Measurements from ENCODE around the gene FBXO9.

FBXO9 gene

DNA sequence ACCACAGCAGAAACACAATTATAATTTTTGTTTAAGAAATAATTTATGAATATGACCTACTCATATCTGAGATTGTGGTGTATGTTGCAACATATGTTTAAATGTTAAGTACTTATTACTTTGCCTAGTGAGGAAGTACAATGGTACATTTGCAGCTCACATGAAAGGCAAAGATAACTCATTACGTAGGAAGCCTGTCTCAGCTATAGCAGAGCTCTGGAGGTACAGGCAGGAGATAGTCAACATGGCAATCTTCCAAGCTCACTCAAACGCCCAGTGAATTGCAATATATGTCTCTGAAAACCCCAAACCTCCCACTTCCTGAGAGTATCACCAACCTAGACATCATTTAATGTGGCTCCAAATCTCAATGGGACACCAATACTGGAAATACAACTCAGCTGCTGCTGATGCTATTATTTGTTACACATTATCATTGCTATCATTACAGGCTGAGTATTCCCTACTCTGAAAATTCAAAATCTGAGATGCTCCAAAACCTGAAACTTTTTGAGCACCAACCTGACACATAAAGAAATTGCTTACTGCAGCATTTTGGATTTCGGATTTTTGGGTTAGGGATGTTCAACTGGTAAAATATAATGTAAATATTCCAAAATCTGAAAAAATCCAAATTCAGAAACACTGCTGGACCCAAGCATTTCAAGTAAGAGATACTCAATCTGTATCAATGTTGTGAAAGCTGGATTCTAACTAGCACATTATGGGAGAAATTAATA is 45.0 kb upstream of the FBXO9 start:
- no peaks in the 10 kb centered on the region for H4K20me1 ChIP-seq (ENCODE audit: control insufficient read depth, insufficient read depth, low read depth, low read length)
- H3K79me2 ChIP-seq (ENCODE audit: control insufficient read depth, low read length) = no peaks in the 10 kb centered on the region
- no peak overlapping the region for H3K4me3 ChIP-seq (ENCODE audit: low read length)
- no peaks in the 10 kb centered on the region for H3F3A ChIP-seq (ENCODE audit: control insufficient read depth, insufficient read depth)
- H3K4me2 ChIP-seq (ENCODE audit: low read length) = no peak overlapping the region
- no peak for TF ChIP-seq EZH2phosphoT487 (IDR thresholded peaks at IDR 0.05; ENCODE audit: borderline replicate concordance, low read length)
- TF ChIP-seq CTCF (IDR thresholded peaks at IDR 0.05; ENCODE audit: low read depth, low read length, poor library complexity, severe bottlenecking) = no peak
- no peaks in the 10 kb centered on the region for H3K36me3 ChIP-seq (ENCODE audit: control insufficient read depth, low read length)
- H3K9me3 ChIP-seq (ENCODE audit: control insufficient read depth, insufficient read depth, low read length) = no peaks in the 10 kb centered on the region
- H3K4me1 ChIP-seq (ENCODE audit: control insufficient read depth, low read length) = no peaks in the 10 kb centered on the region
- H3K9me2 ChIP-seq (replicated peaks; ENCODE audit: control insufficient read depth, low read length) = no peaks in the 10 kb centered on the region
- H3K27me3 ChIP-seq (ENCODE audit: control insufficient read depth, low read length) = no peaks in the 10 kb centered on the region
- H3K27ac ChIP-seq (ENCODE audit: low read depth, low read length) = no peak overlapping the region

GRCh38 chr6:53023323-53023722 is 41.9 kb upstream of the FBXO9 start:
- TF ChIP-seq CTCF (IDR thresholded peaks at IDR 0.05; ENCODE audit: low read depth, low read length, poor library complexity, severe bottlenecking) = no peak
- no peak overlapping the region for H3K4me3 ChIP-seq (ENCODE audit: low read length)
- H3K4me2 ChIP-seq (ENCODE audit: low read length) = no peak overlapping the region

DNA sequence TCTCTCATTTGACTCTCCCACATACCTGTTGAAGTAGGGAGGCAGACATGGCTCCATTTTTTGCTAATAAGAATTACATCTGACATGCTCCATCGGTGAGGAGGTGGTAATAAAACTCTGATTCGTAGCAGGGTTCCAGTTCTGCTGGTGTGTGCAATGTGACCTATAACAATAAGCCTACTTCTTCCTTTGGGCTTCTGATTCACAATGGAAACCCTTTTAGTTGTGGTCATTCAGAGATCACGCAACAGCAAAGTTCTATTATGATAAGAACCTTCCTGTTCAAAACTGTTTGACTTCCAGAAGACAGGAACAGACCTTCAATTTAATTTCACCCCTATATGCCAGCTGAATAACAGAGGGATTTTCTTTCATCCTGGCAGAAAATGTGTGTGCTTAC is 38.7 kb upstream of the FBXO9 start:
- Histone ChIP-seq H3K4me2 (ENCODE audit: low read length) (no peak overlapping the region), H3K27me3 (ENCODE audit: control insufficient read depth, low read length) (no peaks in the 10 kb centered on the region), H3K79me2 (ENCODE audit: control insufficient read depth, low read length) (no peaks in the 10 kb centered on the region), H3K4me1 (ENCODE audit: control insufficient read depth, low read length) (no peaks in the 10 kb centered on the region), H3K4me3 (ENCODE audit: low read length) (no peak overlapping the region), H3K9me2 (replicated peaks; ENCODE audit: control insufficient read depth, low read length) (no peaks in the 10 kb centered on the region), H4K20me1 (ENCODE audit: control insufficient read depth, insufficient read depth, low read depth, low read length) (no peaks in the 10 kb centered on the region), H3F3A (ENCODE audit: control insufficient read depth, insufficient read depth) (no peaks in the 10 kb centered on the region), H3K36me3 (ENCODE audit: control insufficient read depth, low read length) (no peaks in the 10 kb centered on the region), H3K27ac (ENCODE audit: low read depth, low read length) (no peak overlapping the region), H3K9me3 (ENCODE audit: control insufficient read depth, insufficient read depth, low read length) (no peaks in the 10 kb centered on the region)
- TF ChIP-seq CTCF (IDR thresholded peaks at IDR 0.05; ENCODE audit: low read depth, low read length, poor library complexity, severe bottlenecking) (no peak), EZH2phosphoT487 (IDR thresholded peaks at IDR 0.05; ENCODE audit: borderline replicate concordance, low read length) (no peak)

More at GRCh38 chr6:53023323-53023722, 41.9 kb upstream of the FBXO9 start:
- no peaks in the 10 kb centered on the region for H3K9me2 ChIP-seq (replicated peaks; ENCODE audit: control insufficient read depth, low read length)
- no peak overlapping the region for H3K27ac ChIP-seq (ENCODE audit: low read depth, low read length)
- H3K27me3 ChIP-seq (ENCODE audit: control insufficient read depth, low read length) = no peaks in the 10 kb centered on the region
- no peaks in the 10 kb centered on the region for H3K79me2 ChIP-seq (ENCODE audit: control insufficient read depth, low read length)
- H3F3A ChIP-seq (ENCODE audit: control insufficient read depth, insufficient read depth) = no peaks in the 10 kb centered on the region
- H3K4me1 ChIP-seq (ENCODE audit: control insufficient read depth, low read length) = no peaks in the 10 kb centered on the region
- no peaks in the 10 kb centered on the region for H3K9me3 ChIP-seq (ENCODE audit: control insufficient read depth, insufficient read depth, low read length)
- H4K20me1 ChIP-seq (ENCODE audit: control insufficient read depth, insufficient read depth, low read depth, low read length) = no peaks in the 10 kb centered on the region
- H3K36me3 ChIP-seq (ENCODE audit: control insufficient read depth, low read length) = no peaks in the 10 kb centered on the region
